ENCODE measurements around the gene ZNF613.

GRCh38 chr19:51887522-51888498 lies 39.5 kb upstream of the ZNF613 start, which contains the start of gene ZNF577:
- TF ChIP-seq, protein P1, sequence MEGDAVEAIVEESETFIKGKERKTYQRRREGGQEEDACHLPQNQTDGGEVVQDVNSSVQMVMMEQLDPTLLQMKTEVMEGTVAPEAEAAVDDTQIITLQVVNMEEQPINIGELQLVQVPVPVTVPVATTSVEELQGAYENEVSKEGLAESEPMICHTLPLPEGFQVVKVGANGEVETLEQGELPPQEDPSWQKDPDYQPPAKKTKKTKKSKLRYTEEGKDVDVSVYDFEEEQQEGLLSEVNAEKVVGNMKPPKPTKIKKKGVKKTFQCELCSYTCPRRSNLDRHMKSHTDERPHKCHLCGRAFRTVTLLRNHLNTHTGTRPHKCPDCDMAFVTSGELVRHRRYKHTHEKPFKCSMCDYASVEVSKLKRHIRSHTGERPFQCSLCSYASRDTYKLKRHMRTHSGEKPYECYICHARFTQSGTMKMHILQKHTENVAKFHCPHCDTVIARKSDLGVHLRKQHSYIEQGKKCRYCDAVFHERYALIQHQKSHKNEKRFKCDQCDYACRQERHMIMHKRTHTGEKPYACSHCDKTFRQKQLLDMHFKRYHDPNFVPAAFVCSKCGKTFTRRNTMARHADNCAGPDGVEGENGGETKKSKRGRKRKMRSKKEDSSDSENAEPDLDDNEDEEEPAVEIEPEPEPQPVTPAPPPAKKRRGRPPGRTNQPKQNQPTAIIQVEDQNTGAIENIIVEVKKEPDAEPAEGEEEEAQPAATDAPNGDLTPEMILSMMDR (IDR thresholded peaks at IDR 0.05), result no peak
- TF ChIP-seq EP300 (IDR thresholded peaks at IDR 0.05), result peak in 1 of 4 donors; percentile 79
- peak; percentile 68 to 90 for TF ChIP-seq POLR2AphosphoS5 (IDR thresholded peaks at IDR 0.05)
- peak in 2 of 4 donors; percentile 24 to 37 for TF ChIP-seq POLR2A (IDR thresholded peaks at IDR 0.05)

All from upper lobe of left lung (tissue), 4 donors.